Activated CD4-positive, alpha-beta T cell treated with anti-CD3 and anti-CD28 coated beads, Interleukin-2, amount 10 ng/mL, durations not matched to agents 7 days and 5 days (primary cell): Measurements from ENCODE around the gene DGCR6L. TPM values are rescaled to one million over a fixed set of nuclear protein-coding genes. Genes with fewer than 3 reads are reported as not detected.

Experiments used
- CTCF ChIA-PET: fragments of 350-600 bp; sonication (Branson Sonifier 250); formaldehyde crosslinking; loops from one replicate; lab custom pipeline; 2021; ENCODE audit warnings: antibody characterized with exemption; lab: Charles Lee
- POLR2A ChIA-PET: fragments of 350-600 bp; sonication (Branson Sonifier 250); formaldehyde crosslinking; loops from one replicate; lab custom pipeline; 2021; ENCODE audit warnings: antibody characterized with exemption; lab: Charles Lee
- DNase-seq: peaks from one replicate; pipeline ENCODE4 v3.0.0-alpha.2; 2020
- H3K27ac Mint-ChIP-seq: one replicate; pipeline ENCODE4 v1.8.0; 2021; ENCODE audit warnings: mild to moderate bottlenecking, moderate library complexity, mixed read lengths
- H3K27me3 Mint-ChIP-seq: one replicate; pipeline ENCODE4 v1.8.0; 2021; ENCODE audit warnings: mixed read lengths
- H3K36me3 Mint-ChIP-seq: one replicate; pipeline ENCODE4 v1.8.0; 2021; ENCODE audit warnings: low read depth, mixed read lengths
- H3K4me1 Mint-ChIP-seq: one replicate; pipeline ENCODE4 v1.8.0; 2021; ENCODE audit warnings: mixed read lengths
- H3K4me3 Mint-ChIP-seq: one replicate; pipeline ENCODE4 v1.8.0; 2021; ENCODE audit warnings: mild to moderate bottlenecking, moderate library complexity, mixed read lengths
- H3K9me3 Mint-ChIP-seq: one replicate; pipeline ENCODE4 v1.8.0; 2021; ENCODE audit warnings: mixed read lengths
- total RNA-seq, 2 experiments: library from RNA; stranded (reverse); gene quantifications; one replicate each; pipeline ENCODE4 v1.2.3, GENCODE V29; 2021

The DGCR6L gene
- total RNA-seq, 2 experiments from 2014 or later: 60.4 to 63.1 TPM

GRCh38 chr22:20302438-20303228 is 17.2 kb downstream of the DGCR6L start:
- Mint-ChIP-seq H3K4me1 (peaks cover 18% of the 10 kb centered on the region), H3K36me3 (no peaks in the 10 kb centered on the region), H3K4me3 (no peak overlapping the region), H3K27ac (no peak overlapping the region), H3K27me3 (peaks cover 20% of the 10 kb centered on the region), H3K9me3 (no peaks in the 10 kb centered on the region)
- CTCF ChIA-PET: no interaction called here
- POLR2A ChIA-PET: no interaction called here
- DNase-seq: no peak

GRCh38 chr22:20299746-20300136 is 20.1 kb downstream of the DGCR6L start:
- CTCF ChIA-PET: no interaction called here
- Mint-ChIP-seq H3K27ac (no peak overlapping the region), H3K27me3 (peaks cover 20% of the 10 kb centered on the region), H3K4me3 (peak overlapping the region; percentile 54), H3K9me3 (no peaks in the 10 kb centered on the region), H3K36me3 (no peaks in the 10 kb centered on the region), H3K4me1 (peaks cover 18% of the 10 kb centered on the region)
- DNase-seq: no peak
- POLR2A ChIA-PET: no interaction called here

GRCh38 chr22:20298803-20299745 is 20.8 kb downstream of the DGCR6L start:
- Mint-ChIP-seq H3K27me3 (peaks cover 20% of the 10 kb centered on the region), H3K4me3 (peak overlapping the region; percentile 76), H3K4me1 (peaks cover 18% of the 10 kb centered on the region), H3K9me3 (no peaks in the 10 kb centered on the region), H3K27ac (peak overlapping the region; percentile 36), H3K36me3 (no peaks in the 10 kb centered on the region)
- ChIA-PET POLR2A (interaction anchor here (0.6 kb wide), 1 partner anchor 24 kb away, joined by 6 read pairs; no protein-coding TSS in a partner anchor), CTCF (interaction anchor here (0.6 kb wide), 1 partner anchor 142 kb away, joined by 3 read pairs; no protein-coding TSS in a partner anchor)
- peak; percentile 92 for DNase-seq

GRCh38 chr22:20298110-20298802 is 21.6 kb downstream of the DGCR6L start:
- CTCF ChIA-PET: interaction anchor here (0.6 kb wide), 1 partner anchor 141 kb away, joined by 3 read pairs; no protein-coding TSS in a partner anchor
- Mint-ChIP-seq H3K27ac (no peak overlapping the region), H3K4me1 (peaks cover 18% of the 10 kb centered on the region), H3K27me3 (peaks cover 20% of the 10 kb centered on the region), H3K36me3 (no peaks in the 10 kb centered on the region), H3K4me3 (peak overlapping the region; percentile 45), H3K9me3 (no peaks in the 10 kb centered on the region)
- no peak for DNase-seq
- POLR2A ChIA-PET: interaction anchor here (0.6 kb wide), 1 partner anchor 25 kb away, joined by 6 read pairs; no protein-coding TSS in a partner anchor

GRCh38 chr22:20297414-20298109 is 22.3 kb downstream of the DGCR6L start:
- no peaks in the 10 kb centered on the region for H3K9me3 Mint-ChIP-seq

DNA sequence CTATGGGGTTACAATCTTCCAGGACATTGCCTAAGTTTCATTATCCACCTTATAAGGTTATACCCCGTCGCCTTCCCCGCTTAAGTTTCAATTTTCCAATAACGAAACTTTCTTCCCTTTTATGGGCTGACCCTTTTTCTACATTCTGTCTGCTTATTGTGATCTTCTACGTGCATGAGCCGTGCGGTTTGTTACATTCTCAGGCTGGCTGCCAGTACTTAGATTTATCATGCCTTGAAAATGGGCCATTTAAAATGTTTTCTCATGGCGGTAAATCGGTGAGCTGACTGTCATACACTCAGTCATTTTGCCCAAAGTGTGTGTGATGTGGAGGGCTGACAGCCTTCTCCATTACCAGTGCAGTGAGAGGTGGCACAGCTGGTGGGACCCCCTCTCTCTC is 23.3 kb downstream of the DGCR6L start:
- CTCF ChIA-PET: no interaction called here

More at GRCh38 chr22:20297414-20298109, 22.3 kb downstream of the DGCR6L start:
- peaks cover 18% of the 10 kb centered on the region for H3K27me3 Mint-ChIP-seq
- ChIA-PET CTCF (no interaction called here), POLR2A (no interaction called here)
- no peaks in the 10 kb centered on the region for H3K36me3 Mint-ChIP-seq
- H3K4me3 Mint-ChIP-seq: no peak overlapping the region
- peaks cover 16% of the 10 kb centered on the region for H3K4me1 Mint-ChIP-seq
- no peak for DNase-seq
- no peak overlapping the region for H3K27ac Mint-ChIP-seq

DNA sequence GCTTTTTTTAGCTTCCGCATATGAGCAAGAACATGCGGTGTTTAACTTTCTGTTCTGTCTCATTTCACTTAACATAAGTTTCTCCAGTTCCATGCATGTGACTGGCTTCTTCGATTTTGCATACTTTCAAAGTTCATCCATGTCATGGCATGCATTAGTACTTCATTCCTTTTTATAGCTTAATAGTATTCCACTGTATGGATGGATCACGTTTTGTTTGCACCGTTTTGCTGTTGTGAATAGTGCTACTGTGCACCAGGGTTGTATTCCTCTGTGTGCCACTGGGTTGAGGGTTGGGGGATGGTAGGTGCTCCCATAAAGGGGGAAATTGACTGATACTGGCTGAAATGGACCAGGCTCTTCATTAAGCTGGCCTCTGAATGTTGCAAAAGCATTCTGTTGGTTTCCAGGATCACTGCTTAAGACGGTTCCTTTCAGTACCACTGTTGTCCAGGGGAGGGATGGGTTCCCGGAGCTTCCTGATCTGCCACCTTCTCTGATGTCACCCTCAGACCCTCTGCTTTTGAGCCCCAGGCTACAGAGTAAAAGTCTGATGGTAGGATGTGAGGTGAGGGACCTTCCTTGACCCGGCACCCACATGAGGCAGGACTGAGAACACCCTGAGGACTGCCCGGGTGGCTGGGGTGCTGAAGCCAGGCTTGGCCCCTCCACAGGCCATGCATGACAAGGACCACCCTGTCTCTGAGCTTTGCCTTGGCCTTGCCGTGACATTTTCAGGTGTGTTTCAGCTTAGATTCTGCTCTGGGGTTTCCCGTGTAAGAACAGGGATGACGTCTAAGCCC is 24.4 kb downstream of the DGCR6L start:
- peaks cover 7% of the 10 kb centered on the region for H3K27me3 Mint-ChIP-seq
- H3K4me3 Mint-ChIP-seq: no peak overlapping the region
- no peaks in the 10 kb centered on the region for H3K36me3 Mint-ChIP-seq
- ChIA-PET CTCF (interaction anchor here (0.8 kb wide), 1 partner anchor 10 kb away, joined by 3 read pairs; no protein-coding TSS in a partner anchor), POLR2A (no interaction called here)
- H3K27ac Mint-ChIP-seq: no peak overlapping the region
- peaks cover 9% of the 10 kb centered on the region for H3K4me1 Mint-ChIP-seq
- no peak for DNase-seq
- H3K9me3 Mint-ChIP-seq: no peaks in the 10 kb centered on the region

More for the DNA sequence above, 23.3 kb downstream of the DGCR6L start:
- Mint-ChIP-seq H3K27me3 (peaks cover 17% of the 10 kb centered on the region), H3K36me3 (no peaks in the 10 kb centered on the region), H3K27ac (no peak overlapping the region), H3K4me3 (no peak overlapping the region), H3K9me3 (no peaks in the 10 kb centered on the region), H3K4me1 (peaks cover 15% of the 10 kb centered on the region)
- DNase-seq: no peak
- POLR2A ChIA-PET: no interaction called here

GRCh38 chr22:20292673-20293232 is 27.1 kb downstream of the DGCR6L start:
- Mint-ChIP-seq H3K4me3 (no peak overlapping the region), H3K27ac (no peak overlapping the region), H3K27me3 (peaks cover 4% of the 10 kb centered on the region), H3K36me3 (no peaks in the 10 kb centered on the region), H3K4me1 (no peaks in the 10 kb centered on the region), H3K9me3 (no peaks in the 10 kb centered on the region)
- ChIA-PET CTCF (no interaction called here), POLR2A (interaction anchor here (0.6 kb wide), 1 partner anchor 648 kb away, joined by 3 read pairs; no protein-coding TSS in a partner anchor)
- no peak for DNase-seq

DNA sequence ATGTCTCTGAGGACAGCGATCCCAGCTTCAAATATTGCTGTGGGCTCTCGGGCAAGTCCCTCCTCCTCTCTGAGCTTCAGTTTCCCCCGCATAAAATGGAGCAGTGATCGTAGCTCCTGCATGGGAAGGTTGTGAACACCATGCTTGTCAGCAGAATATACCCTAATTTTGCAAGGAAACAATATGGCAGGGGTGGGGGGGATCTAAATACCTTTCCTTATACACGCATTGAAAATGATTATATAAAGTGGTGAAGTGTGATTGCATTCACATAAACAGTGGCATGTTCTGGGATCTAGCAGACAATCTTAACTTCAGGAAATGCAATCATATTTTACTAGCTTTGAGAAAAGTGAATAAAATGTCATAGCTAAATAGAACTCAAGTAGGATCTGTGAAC is 27.8 kb downstream of the DGCR6L start:
- Mint-ChIP-seq H3K27me3 (peaks cover 4% of the 10 kb centered on the region), H3K36me3 (no peaks in the 10 kb centered on the region), H3K9me3 (no peaks in the 10 kb centered on the region), H3K4me3 (no peak overlapping the region), H3K27ac (no peak overlapping the region), H3K4me1 (no peaks in the 10 kb centered on the region)
- ChIA-PET POLR2A (no interaction called here), CTCF (no interaction called here)
- no peak for DNase-seq

GRCh38 chr22:20291604-20292063 is 28.2 kb downstream of the DGCR6L start:
- Mint-ChIP-seq H3K9me3 (no peaks in the 10 kb centered on the region), H3K36me3 (no peaks in the 10 kb centered on the region), H3K27me3 (peaks cover 4% of the 10 kb centered on the region), H3K4me3 (no peak overlapping the region), H3K4me1 (no peaks in the 10 kb centered on the region), H3K27ac (no peak overlapping the region)
- no peak for DNase-seq
- CTCF ChIA-PET: no interaction called here
- POLR2A ChIA-PET: no interaction called here

DNA sequence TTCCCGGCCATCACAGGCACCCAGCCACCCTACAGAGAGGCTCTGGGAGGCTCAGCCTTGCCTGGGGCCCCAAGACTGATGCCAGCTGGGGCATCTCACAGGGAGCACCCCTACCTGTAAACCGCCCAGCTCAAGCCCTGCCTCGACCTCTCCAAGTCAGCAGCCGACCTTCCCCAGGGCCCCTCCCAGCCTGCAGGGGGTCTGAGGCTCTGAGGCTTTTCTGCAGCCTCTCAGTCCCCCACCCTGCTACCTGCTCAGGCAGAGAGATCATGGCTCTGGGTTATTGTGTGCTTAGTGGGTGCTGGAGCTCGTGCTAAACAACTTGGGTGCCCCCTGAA is 28.6 kb downstream of the DGCR6L start:
- Mint-ChIP-seq H3K4me1 (no peaks in the 10 kb centered on the region), H3K9me3 (no peaks in the 10 kb centered on the region), H3K27ac (no peak overlapping the region), H3K4me3 (no peak overlapping the region), H3K36me3 (no peaks in the 10 kb centered on the region), H3K27me3 (peaks cover 4% of the 10 kb centered on the region)
- POLR2A ChIA-PET: no interaction called here
- CTCF ChIA-PET: interaction anchor here (1.1 kb wide), 1 partner anchor 134 kb away, joined by 3 read pairs; no protein-coding TSS in a partner anchor
- no peak for DNase-seq
